Progenitor cell of endocrine pancreas (in vitro differentiated cells): ENCODE results near the gene ATP6V1F. TPM values are rescaled to one million over a fixed set of nuclear protein-coding genes. Genes with fewer than 3 reads are reported as not detected.

ENCODE experiments used
- DNase-seq: peaks from one replicate; pipeline ENCODE4 v3.0.0; 2021; ENCODE audit warnings: low spot score; ENCODE audit not compliant: unreplicated experiment
- H3K27ac Mint-ChIP-seq: 2 replicates; pipeline ENCODE4 v1.8.0; 2021; ENCODE audit warnings: mild to moderate bottlenecking, moderate library complexity, mixed read lengths
- H3K27me3 Mint-ChIP-seq: 2 replicates; pipeline ENCODE4 v1.8.0; 2021; ENCODE audit warnings: mixed read lengths
- H3K36me3 Mint-ChIP-seq: 2 replicates; pipeline ENCODE4 v1.8.0; 2022; ENCODE audit warnings: mixed read lengths; ENCODE audit not compliant: insufficient read depth
- H3K4me1 Mint-ChIP-seq: 2 replicates; pipeline ENCODE4 v1.8.0; 2021; ENCODE audit warnings: low read depth, mixed read lengths
- H3K4me3 Mint-ChIP-seq: 2 replicates; pipeline ENCODE4 v1.8.0; 2021; ENCODE audit warnings: low read depth, mild to moderate bottlenecking, moderate library complexity, mixed read lengths
- H3K9me3 Mint-ChIP-seq: 2 replicates; pipeline ENCODE4 v1.8.0; 2021; ENCODE audit warnings: low read depth, mixed read lengths
- total RNA-seq: library from RNA; stranded (reverse); gene quantifications from 2 replicates; pipeline ENCODE4 v1.2.1, GENCODE V29; 2021
- TF ChIP-seq, protein P1 (sequence below): fragments of 200-600 bp; sonication (generic); IDR thresholded peaks from one replicate; pipeline ENCODE4 v1.5.0; 2021; ENCODE audit warnings: antibody characterized with exemption, mild to moderate bottlenecking; ENCODE audit not compliant: unreplicated experiment

The ATP6V1F gene
- total RNA-seq, 1 donor from 2014 or later: 119 TPM

DNA sequence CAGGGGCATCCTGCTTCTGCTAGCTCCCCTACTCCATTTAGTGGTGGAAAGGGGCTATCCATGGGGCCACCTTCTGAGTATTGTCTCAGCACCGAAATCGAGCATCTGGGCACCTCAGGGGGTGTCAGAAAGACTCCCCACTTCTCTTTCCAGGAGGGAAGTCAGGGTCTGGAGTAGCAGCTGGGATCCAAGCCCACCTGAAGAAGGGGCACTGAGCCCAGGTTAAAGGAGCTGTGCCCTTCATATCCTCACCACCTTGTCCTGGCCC lies 29.8 kb upstream of the ATP6V1F start:
- peaks cover 53% of the 10 kb centered on the region for H3K27me3 Mint-ChIP-seq
- TF ChIP-seq, protein P1, sequence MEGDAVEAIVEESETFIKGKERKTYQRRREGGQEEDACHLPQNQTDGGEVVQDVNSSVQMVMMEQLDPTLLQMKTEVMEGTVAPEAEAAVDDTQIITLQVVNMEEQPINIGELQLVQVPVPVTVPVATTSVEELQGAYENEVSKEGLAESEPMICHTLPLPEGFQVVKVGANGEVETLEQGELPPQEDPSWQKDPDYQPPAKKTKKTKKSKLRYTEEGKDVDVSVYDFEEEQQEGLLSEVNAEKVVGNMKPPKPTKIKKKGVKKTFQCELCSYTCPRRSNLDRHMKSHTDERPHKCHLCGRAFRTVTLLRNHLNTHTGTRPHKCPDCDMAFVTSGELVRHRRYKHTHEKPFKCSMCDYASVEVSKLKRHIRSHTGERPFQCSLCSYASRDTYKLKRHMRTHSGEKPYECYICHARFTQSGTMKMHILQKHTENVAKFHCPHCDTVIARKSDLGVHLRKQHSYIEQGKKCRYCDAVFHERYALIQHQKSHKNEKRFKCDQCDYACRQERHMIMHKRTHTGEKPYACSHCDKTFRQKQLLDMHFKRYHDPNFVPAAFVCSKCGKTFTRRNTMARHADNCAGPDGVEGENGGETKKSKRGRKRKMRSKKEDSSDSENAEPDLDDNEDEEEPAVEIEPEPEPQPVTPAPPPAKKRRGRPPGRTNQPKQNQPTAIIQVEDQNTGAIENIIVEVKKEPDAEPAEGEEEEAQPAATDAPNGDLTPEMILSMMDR: no peak
- H3K9me3 Mint-ChIP-seq: no peaks in the 10 kb centered on the region
- H3K27ac Mint-ChIP-seq: no peak overlapping the region
- H3K36me3 Mint-ChIP-seq: no peaks in the 10 kb centered on the region
- H3K4me1 Mint-ChIP-seq: peaks cover 14% of the 10 kb centered on the region
- no peak overlapping the region for H3K4me3 Mint-ChIP-seq
- DNase-seq: no peak

DNA sequence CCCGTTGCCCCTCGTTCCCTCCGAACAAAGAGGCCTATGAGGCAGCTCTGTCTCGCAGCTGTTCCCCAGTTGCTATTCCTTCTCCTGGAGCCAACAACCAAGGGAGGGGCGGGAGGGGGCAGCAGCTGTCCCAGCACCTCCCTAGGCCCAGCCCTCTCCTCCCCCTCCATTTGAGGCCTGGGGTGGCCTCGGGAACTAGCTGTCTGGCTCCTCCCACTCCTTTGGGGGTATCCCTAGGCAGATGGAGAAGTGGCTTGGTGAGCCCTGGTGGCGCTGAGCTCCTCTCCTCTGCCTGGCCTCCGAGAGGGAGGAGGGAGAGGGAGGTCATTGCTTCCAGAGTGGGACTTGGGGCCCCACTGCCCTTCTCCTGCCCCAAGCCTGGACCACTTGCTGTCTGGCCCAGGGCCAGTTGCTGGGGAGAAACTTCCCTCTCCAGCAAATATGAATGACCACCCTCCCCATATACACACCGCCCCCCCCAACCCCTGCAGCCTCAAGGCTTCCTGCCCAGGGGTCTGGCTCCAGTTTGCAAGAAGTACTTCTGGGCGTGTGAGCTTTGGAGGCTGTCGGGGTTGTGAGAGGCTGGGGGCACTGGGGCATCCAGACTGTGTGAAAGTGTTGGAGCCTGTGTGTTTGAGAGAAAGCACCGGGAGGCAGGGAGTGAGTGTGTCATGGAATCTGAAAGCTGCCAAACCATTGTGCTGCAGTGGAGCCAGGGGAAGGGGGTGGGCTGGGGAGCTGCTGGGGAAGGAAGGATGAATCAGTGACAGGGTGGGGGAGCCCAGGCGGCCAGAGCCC lies 29.3 kb upstream of the ATP6V1F start:
- peaks cover 47% of the 10 kb centered on the region for H3K27me3 Mint-ChIP-seq
- DNase-seq: no peak
- peaks cover 10% of the 10 kb centered on the region for H3K4me1 Mint-ChIP-seq
- no peaks in the 10 kb centered on the region for H3K9me3 Mint-ChIP-seq
- H3K27ac Mint-ChIP-seq: no peak overlapping the region
- TF ChIP-seq, protein P1: no peak
- H3K36me3 Mint-ChIP-seq: no peaks in the 10 kb centered on the region
- no peak overlapping the region for H3K4me3 Mint-ChIP-seq

DNA sequence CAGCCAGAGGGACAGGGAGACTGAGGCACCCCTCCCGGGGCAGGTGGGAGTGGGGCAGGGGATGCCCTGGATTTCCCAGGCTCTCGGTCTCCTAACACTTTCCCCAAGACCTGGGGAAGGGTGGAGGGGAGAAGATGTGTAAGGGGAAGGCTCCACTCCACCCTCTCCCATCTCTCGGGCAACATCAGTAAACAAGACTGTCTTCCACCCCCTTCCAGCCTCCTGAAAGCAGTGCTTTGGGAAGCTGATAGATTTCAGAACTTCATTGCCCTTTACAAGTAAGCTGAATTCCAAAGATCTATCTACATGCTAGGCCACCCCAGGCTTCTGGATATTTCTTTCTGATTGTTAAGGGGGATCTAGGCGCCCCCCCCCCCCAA lies 28.7 kb upstream of the ATP6V1F start:
- Mint-ChIP-seq H3K27ac (no peak overlapping the region), H3K9me3 (no peaks in the 10 kb centered on the region), H3K4me1 (peaks cover 10% of the 10 kb centered on the region), H3K4me3 (no peak overlapping the region), H3K36me3 (no peaks in the 10 kb centered on the region), H3K27me3 (peaks cover 42% of the 10 kb centered on the region)
- no peak for DNase-seq
- TF ChIP-seq, protein P1: no peak

DNA sequence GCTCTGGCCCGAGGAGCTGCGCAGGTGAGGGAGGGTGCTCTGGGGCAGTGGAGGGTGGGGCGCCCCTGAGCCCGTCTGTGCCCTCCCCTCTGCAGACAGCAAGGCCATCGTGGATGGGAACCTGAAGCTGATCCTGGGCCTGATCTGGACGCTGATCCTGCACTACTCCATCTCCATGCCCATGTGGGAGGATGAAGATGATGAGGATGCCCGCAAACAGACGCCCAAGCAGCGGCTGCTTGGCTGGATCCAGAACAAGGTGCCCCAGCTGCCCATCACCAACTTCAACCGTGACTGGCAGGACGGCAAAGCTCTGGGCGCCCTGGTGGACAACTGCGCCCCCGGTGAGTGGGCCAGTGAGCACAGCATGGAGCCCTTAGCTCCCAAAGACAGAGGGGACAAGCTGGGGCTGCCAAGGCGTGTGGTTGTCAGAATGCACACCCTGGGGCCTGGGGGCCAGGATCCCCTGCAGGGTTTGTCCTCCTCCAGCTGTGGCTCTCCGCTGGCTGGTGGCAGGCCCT lies 27.4 kb upstream of the ATP6V1F start:
- DNase-seq: no peak
- Mint-ChIP-seq H3K36me3 (no peaks in the 10 kb centered on the region), H3K4me3 (no peak overlapping the region), H3K27ac (no peak overlapping the region), H3K27me3 (peaks cover 33% of the 10 kb centered on the region), H3K4me1 (peaks cover 8% of the 10 kb centered on the region), H3K9me3 (no peaks in the 10 kb centered on the region)
- TF ChIP-seq, protein P1: no peak

DNA sequence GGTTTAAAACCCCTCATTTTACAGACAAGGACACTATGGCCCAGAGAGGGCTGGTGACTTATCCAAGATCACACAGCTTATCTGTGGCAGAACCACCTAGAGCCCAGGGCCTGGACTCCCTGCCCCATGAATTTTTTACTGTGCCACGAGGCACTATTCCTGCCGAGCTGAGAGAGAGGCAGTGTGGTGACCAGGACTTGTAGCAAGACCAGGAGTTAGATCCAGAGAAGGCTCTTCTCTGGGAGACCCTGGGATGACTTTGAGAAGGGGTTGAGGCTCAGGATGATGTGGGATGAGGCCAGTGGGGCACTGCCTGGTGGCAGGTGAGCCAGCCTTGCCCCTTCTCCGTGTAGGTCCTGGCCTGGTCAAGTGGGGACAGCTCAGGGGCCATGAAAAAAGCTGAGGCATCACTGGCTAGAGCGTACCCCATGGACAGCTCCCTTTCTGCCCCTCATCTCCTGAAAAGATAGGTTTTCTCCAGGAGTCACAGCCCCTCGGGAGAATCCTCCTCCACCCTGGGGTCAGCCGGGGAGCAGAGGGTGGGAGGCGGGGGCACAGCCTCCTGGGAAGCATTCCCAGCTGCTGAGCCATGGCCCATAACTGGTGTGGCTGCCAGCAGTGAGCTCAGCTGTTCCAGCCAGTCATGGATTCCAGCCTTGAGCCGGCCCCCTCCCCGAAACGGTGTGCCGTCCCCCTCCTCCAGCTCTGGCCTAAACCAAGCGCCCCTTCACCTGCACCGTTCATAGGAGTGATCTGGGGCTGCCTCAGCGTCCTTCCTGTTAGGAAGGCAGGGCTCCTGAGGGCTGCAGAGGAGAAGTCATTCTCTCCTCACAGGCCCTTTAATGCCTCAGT lies 26.6 kb upstream of the ATP6V1F start:
- H3K4me3 Mint-ChIP-seq: no peak overlapping the region
- no peak for DNase-seq
- H3K9me3 Mint-ChIP-seq: no peaks in the 10 kb centered on the region
- no peak overlapping the region for H3K27ac Mint-ChIP-seq
- H3K4me1 Mint-ChIP-seq: peaks cover 5% of the 10 kb centered on the region
- H3K27me3 Mint-ChIP-seq: peaks cover 28% of the 10 kb centered on the region
- TF ChIP-seq, protein P1: no peak
- no peaks in the 10 kb centered on the region for H3K36me3 Mint-ChIP-seq
